Upper lobe of left lung (tissue), 4 donors: ENCODE data around the gene S100P.

Experiments
- EP300 ChIP-seq, 4 donors: sonication (generic); formaldehyde crosslinking; IDR thresholded peaks; one replicate each; pipeline ENCODE4 v1.5.1; 2017; ENCODE audit warnings: antibody characterized with exemption in 4 of 4, control low read depth in 2 of 4
- POLR2A ChIP-seq, 4 donors: fragments of 450-650 bp; IDR thresholded peaks; one replicate each; pipeline ENCODE4 v1.5.1; 2016 to 2017; ENCODE audit warnings: antibody characterized with exemption in 4 of 4, mild to moderate bottlenecking in 2 of 4
- TF ChIP-seq, protein P1 (sequence below), 6 experiments: fragments of 450-650 bp in 4 of 6; fragments of 200-600 bp in 2 of 6; sonication (generic) in 2 of 6; IDR thresholded peaks; one replicate each; pipeline ENCODE4 v1.5.1; 2016 to 2019; ENCODE audit warnings: antibody characterized with exemption in 6 of 6

DNA sequence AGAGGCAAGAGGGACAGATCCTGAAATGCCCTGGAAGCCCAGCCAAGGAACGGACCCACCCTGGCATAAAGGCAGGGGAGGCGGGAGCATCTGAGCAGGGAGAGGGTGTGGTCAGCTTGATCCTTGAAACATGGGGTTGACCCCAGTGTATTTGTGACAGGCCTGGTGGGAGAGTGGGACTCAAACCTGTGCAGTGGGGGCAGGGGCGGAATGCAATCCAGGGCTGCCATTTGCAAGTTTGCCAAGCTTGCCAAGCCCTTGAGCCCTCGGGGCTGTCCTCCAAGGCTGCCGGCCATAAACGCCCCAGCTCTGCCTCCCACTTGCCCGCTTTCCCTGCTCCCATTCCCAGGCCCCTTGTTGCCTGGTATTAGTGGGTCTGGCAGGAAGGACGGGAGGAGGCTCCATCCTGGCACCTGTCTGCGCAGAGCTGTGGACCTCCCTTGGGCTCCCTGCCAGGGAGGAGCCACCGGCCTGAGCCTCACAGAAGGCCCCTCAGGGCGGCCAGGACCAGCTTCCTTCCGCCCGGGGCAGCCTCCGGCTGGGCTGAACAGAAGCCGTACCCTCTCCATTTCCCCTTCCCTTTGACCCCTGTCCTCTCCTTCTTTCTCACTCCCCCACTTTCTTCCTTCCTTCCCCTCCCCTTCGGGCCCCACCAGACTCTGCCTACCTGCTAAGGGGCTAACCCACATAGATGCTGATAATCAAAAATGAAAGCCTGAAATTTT is 661 bp downstream of the S100P start:
- TF ChIP-seq, protein P1, sequence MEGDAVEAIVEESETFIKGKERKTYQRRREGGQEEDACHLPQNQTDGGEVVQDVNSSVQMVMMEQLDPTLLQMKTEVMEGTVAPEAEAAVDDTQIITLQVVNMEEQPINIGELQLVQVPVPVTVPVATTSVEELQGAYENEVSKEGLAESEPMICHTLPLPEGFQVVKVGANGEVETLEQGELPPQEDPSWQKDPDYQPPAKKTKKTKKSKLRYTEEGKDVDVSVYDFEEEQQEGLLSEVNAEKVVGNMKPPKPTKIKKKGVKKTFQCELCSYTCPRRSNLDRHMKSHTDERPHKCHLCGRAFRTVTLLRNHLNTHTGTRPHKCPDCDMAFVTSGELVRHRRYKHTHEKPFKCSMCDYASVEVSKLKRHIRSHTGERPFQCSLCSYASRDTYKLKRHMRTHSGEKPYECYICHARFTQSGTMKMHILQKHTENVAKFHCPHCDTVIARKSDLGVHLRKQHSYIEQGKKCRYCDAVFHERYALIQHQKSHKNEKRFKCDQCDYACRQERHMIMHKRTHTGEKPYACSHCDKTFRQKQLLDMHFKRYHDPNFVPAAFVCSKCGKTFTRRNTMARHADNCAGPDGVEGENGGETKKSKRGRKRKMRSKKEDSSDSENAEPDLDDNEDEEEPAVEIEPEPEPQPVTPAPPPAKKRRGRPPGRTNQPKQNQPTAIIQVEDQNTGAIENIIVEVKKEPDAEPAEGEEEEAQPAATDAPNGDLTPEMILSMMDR (IDR thresholded peaks at IDR 0.05), result no peak
- TF ChIP-seq POLR2A (IDR thresholded peaks at IDR 0.05) (no peak), EP300 (IDR thresholded peaks at IDR 0.05) (no peak)
